GM19455 (cell line): ENCODE measurements around the gene ABTB2.

Experiments used
- ATAC-seq: cut with Tn5 transposase; IDR thresholded peaks from one replicate; pipeline ENCODE4 v1.9.1; 2021; ENCODE audit not compliant: unreplicated experiment

ABTB2 gene

DNA sequence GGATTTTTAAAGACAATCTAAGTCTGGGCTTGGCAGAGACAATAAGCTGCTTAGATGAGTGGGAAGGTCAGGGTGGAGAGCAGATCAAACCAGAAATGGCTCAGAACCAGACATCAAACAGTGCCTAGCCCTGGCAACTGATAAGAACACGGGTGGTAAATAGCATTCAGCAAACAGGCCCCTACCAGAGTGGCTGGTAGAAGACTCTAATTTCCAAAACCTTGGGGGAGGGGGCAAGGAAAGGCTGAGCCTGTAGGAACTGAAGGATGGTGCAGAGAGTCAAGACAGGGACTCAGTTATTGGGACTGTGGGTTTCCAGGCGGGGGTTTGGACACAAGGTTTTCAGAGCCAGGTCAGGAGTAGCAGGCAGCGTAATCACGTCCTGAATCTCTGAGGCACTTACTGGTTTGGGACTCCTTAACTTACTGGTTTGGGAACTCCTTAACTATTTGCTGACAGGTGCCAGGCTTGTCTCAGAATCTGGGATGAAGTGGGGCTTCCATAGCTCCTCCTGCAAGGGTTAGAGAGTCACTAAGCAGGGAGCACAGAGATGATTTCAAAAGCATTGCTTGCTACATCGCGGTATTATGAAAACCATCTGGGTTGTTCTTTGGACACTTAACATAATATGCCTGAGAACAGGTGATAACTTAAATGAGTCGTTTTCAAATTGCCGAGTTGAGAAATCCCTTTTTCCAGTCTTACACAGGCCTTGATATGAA, 5.7 kb upstream of the ABTB2 start:
- no peak for ATAC-seq

- ATAC-seq = no peak
Measured at GRCh38 chr11:34360046-34360445, 2.2 kb upstream of the ABTB2 start.

- ATAC-seq = no peak
Measured at GRCh38 chr11:34359548-34359891, 1.7 kb upstream of the ABTB2 start.

DNA sequence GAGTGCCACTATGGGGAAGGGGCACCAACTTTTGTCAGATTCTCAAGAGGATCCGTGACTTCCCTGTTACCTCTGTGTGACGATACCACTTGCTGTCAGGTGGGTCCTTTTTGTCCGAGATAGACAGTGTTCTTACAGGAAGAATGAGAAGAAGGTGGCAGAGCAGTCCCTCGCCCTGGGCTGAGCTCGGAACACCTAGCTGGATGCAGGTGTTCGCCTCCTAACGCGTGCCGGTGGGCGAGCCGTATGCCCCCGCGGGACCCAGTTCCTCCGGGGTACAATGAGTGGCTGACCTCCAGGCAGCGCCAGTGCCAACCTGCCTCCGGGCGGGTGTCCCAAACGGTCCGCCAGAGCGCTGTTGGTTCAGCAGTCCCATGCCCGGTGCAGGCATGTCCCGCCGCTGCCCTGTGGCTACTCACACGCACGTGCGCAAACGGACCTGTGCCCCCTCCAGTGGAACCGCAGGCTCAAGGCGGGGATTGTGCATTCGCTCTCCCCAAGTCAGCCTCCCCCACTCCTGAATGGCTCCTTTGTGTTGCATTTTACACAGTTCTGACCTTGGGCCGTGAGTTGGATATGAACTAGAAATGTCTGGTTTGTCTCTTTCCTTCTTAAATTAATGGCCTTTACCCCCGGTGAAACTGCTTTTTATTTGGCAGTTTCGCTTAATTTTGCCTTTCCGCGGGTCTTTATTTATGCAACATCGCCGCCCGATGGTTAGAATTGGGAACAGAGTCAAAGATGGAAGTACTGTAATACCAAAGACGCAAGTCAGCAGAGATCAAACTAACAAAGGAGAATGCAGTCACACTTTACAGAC, 1.1 kb upstream of the ABTB2 start:
- peak; percentile 16 for ATAC-seq

DNA sequence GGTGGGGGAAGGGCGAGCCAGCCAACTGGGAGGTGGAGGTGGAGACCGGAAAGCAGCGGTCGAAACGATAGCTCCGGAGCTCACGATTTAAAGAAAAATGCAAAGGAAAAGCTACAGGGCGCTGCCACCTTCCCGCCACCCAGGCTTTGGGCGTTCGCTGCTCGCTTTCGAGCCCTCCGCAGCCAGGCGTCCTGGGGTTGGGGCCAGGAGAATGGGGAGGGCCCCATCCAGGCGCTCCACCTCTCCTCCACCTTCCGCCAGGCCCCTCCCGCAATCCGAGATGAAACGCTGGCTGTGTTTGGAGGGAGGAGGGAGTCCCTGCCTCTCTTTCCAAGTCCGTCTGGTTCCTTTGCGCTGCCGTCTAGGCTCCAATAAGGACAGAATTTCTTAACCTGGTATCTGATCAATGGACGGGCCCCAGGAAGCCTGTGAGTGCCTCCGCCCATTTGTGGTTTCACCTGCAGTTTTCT, 483 bp upstream of the ABTB2 start:
- ATAC-seq = peak; percentile 5

DNA sequence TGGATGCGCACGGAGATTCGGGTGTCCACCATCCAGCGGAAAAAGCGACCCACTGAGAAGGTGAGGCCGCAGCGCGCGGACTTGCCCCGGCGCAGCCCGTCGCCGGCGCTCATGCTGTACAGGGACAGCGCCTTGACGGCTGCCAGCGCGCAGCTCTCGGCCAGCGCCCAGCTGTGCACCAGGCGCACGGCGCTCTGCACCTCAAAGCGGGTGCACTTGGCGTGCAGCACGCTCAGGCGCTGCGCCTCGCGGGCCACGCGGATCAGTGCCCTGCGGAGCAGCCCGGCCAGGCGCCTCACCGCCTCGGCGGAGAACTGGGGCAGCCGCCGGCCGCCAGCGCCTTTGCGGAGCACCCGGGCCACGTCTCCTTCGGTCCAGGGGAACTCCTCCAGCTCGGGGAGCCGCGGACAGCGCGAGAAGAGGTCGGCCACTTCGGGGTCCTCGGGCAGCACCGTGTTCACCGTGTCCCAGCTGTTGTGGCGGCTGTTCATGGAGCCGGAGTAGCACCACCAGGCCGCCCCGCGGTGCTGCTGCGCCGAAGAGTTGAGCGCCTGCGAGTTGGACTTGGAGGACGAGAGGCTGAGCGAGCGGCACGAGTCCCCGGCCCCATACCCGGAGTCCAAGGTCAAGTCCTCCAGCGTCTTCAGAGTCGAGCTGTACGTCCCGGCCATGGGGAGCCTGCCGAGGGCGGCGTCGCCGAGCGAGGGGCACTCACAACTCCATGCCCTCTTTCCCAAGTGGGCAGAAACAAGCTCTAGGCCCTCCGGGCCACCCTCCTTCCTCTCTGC, 703 bp downstream of the ABTB2 start:
- ATAC-seq = peak; percentile 8

DNA sequence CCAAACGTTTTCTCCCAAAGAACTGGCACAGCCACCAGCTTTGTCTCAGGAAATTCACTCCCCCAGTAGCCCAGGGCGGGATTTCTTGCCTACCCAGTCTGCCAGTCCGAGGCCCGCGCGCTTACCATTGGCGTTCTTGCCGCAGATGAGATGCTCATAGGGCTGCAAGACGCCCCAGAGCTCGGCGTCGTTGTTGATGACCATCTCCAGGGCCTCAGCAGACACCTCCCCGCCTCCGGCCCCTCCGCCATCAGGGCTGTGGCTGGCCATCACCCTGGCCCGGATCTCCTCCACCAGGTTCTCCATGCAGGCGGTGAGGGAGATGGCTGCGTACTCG, 1.3 kb downstream of the ABTB2 start:
- ATAC-seq = no peak

DNA sequence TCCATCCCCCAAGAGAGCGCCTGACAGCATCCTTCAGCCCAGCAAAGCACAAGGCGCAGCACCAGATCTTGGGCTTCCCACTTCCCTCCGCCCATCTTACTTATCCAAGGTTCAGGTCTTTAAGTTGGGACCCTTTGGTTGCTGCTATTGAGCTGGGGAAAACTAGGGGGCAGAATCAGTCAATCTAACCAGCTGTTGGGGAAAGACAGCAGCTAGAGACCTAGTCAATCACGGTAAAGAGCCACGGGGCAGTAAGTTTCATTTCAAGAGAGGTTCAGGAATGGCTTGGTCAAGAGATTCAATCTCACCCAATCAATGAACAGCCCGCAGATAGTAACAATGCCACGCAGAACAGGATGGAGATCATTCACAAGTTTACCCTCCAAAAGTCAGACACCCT, 1.7 kb downstream of the ABTB2 start:
- ATAC-seq = no peak

GRCh38 chr11:34355726-34356125, 2.1 kb downstream of the ABTB2 start:
- no peak for ATAC-seq

DNA sequence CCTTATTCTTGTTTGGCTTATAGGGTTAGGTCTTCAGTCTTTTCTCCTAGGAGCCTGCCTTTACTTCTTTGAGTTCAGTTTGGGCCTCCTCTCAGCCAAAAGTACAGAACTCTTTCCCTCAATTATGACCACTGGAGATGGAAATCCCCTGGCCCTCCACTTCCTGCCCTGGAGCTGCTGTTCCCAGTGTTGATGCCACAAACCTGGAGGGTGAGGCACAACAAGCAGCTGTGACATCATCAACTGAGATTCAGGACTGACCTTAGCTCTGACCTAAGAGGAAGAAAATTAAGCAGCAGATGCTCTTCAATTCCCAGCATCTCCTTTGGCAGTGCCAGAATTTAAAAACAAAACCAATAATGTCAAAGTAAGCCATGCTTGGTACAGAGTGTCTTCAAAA, 3.0 kb downstream of the ABTB2 start:
- ATAC-seq = no peak

- no peak for ATAC-seq
Measured at GRCh38 chr11:34353881-34354280, 3.9 kb downstream of the ABTB2 start.

DNA sequence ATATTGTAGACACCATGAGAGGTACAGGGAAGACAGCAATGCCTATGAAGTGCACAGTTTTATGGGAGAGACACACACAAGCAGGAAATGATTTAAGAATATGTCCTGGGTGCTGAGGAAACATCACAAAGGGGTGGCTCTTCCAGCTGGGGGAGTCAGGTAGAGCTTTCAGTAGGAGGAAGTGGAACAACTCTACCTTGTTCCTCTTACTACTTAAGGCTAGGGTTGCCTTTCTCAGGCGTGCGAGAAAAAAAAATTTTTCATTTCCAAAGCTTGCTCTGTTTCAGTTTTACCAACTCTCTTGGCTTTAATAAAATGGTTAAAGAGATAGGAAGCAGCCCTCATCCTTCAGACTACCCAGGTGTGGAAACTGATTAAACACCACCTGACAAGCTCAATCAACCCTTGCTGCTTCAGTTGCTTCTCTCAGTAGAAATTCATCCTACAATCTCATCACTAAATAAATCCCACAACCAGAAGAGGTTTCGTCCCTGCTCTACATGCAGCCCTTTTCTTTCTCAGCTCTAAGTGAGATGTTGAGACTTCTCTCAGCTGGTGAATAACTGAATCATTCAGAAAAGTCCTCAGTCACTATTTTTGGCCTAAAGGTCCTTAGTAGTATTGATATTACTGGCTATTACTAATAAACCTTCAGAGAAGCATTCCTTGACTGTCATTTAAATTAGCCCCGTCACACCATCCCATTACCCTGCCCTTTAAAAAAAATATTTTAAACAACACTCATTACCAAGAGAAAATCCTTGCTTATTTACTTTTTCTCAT, 5.9 kb downstream of the ABTB2 start:
- ATAC-seq = peak; percentile 48

- ATAC-seq = no peak
Measured at GRCh38 chr11:34351051-34351450, 6.8 kb downstream of the ABTB2 start.

DNA sequence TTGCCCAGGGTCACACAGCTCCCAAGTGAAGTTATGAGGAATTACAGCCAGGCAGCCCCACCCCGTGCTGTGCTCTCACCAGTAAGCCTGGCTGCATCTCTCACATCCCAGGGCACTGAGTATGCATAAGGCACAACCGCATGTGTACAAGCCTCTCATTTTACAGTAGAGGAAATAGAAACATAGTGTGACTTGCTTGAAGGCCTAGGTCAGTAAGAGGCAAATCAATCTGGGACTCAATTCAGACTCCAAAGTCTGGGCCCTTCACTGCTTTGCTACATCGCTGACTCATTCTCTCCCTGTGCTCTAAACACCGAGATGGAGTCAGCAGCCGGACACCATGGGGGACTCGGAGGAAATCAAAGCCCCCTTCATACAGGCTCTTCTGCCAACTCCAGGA, 7.9 kb downstream of the ABTB2 start:
- no peak for ATAC-seq

DNA sequence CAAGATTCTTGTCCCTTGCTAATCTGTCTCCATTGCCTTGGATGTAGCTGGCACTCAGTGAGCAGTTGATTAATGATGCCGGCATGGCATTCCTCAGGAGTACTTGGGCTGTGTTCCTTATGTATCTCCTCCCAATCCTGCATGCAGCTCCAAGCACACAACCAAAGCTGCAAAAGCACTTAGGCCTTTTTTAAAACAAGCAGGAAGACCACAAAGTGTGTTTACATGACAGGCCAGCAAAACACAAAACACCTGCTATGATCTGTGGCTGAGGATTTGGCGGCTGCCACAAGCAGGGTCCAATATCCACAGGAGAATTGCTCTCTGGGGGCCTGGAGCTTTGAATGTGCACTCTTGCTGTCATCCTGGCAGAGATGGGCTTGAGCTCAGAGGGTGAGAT, 8.9 kb downstream of the ABTB2 start:
- no peak for ATAC-seq

- ATAC-seq = no peak
Measured at GRCh38 chr11:34348096-34348495, 9.7 kb downstream of the ABTB2 start.

- ATAC-seq = no peak
Measured at GRCh38 chr11:34346551-34346950, 11.3 kb downstream of the ABTB2 start.

DNA sequence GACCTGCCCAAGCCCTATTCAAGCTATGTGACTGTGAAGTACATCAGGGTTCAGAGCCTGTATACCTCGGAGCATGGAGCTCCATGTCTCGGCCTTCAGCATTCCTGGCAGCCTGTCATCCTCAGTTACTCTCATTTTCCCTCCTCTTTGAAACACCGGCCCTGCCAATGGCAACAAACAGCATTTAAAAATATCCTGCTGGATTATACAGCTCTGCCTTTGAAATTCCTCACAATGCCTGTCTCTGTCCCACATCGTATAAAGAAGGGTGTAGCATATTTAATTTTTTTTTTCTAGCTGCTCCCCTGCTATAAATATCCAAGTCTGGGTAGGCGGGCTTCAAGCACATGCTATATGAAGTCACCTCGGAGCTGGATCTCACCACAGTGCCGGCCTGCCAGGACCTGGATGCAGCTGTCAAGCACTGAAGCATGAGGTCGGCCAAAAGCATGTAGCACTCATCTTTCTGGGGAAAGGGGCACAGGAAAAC, 11.8 kb downstream of the ABTB2 start:
- ATAC-seq = no peak

DNA sequence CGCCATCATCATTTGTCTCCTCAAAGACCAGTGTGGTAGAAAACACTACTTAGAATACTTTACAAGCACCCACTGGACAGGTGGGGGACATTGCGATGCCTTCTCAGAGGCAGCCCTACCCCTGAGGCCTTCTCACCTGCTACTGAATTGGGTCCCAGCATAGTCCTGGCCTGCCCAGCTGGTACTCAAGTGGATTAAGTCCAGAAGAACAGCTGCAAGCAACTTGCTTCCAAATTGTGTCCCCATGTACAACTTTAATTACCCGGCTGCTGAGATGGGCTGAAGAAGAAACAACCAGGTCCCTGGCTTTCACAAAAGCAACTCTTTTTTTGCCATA, 12.3 kb downstream of the ABTB2 start:
- no peak for ATAC-seq

- ATAC-seq = no peak
Measured at GRCh38 chr11:34344768-34345539, 12.9 kb downstream of the ABTB2 start.
